Adrenal gland (tissue), 12 donors: Measurements from ENCODE around the gene KLF3. TPM values are rescaled to one million over a fixed set of nuclear protein-coding genes. Genes with fewer than 3 reads are reported as not detected.

Experiments used
- DNase-seq, 7 donors: peaks; one replicate each; pipeline ENCODE4 v3.0.0-alpha.2; 2019 to 2020
- H3K27ac ChIP-seq, 5 donors: fragments of 200-600 bp; sonication (generic) in 4 of 5; 1 replicate in 3 of 5; 2 replicates in 2 of 5; pipeline versions ENCODE4 v1.5.1 to v1.8.0; 2016 to 2020; ENCODE audit warnings: mild to moderate bottlenecking in 1 of 5
- H3K27me3 ChIP-seq: fragments of 200-600 bp; 2 replicates; pipeline ENCODE4 v1.8.0; 2021
- H3K36me3 ChIP-seq, 2 donors: fragments of 200-600 bp; replicated peaks in 1 of 2; 1 replicate in 1 of 2; 2 replicates in 1 of 2; pipeline versions ENCODE4 v1.5.1 to v1.8.0; 2018 to 2022
- H3K4me1 ChIP-seq, 2 donors: fragments of 200-600 bp; replicated peaks in 1 of 2; 1 replicate in 1 of 2; 2 replicates in 1 of 2; pipeline versions ENCODE4 v1.5.1 to v1.8.0; 2018 to 2021
- H3K4me3 ChIP-seq, 4 donors: fragments of 200-600 bp; sonication (generic) in 3 of 4; one replicate each; pipeline ENCODE4 v1.5.1; 2016 to 2018
- H3K9me3 ChIP-seq, 3 donors: fragments of 200-600 bp; sonication (generic) in 1 of 3; replicated peaks in 1 of 3; 1 replicate in 2 of 3; 2 replicates in 1 of 3; pipeline versions ENCODE4 v1.5.1 to v1.8.0; 2016 to 2021
- POLR2A ChIP-seq, 2 donors: fragments of 450-650 bp; IDR thresholded peaks; one replicate each; pipeline ENCODE4 v1.6.1; 2017; ENCODE audit warnings: antibody characterized with exemption in 2 of 2, mild to moderate bottlenecking in 2 of 2, moderate library complexity in 1 of 2
- WGBS, 4 donors: extraction: QIAGEN DNeasy Blood & Tissue Kit in 2 of 4; methylation state at CpG; one replicate each; pipeline versions ENCODE4 v1.1.5 to v1.1.7; 2013 to 2017; 5-methylcytosine and 5-hydroxymethylcytosine counted together
- intact Hi-C, 2 donors: fragments of 100-400 bp; cut with DNase I; formaldehyde crosslinking; loops; one replicate each; pipeline versions ENCODE4 v1.14.1 to v1.15.0; 2022 to 2023
- polyA plus RNA-seq, 3 donors: library from polyadenylated mRNA; stranded (reverse); fragments of 200-250 nt in 2 of 3; fragments of 350-450 nt in 1 of 3; fragmentation: Illumina TruSeq in 1 of 3; extraction: RNeasy Lipid Tissue Mini Kit (QIAGEN cat#74804) in 1 of 3; gene quantifications; one replicate each; pipeline ENCODE4 v1.2.3, GENCODE V29; 2013 to 2014
- total RNA-seq, 9 donors: library from RNA; depleted of rRNA in 4 of 9; stranded (reverse); fragments of >200 nt in 4 of 9; fragments of 120-200 nt in 1 of 9; fragmentation: NEBNext Ultra II Directional in 1 of 9; extraction: Animal tissue kit (Norgen Biotek cat#: 25700) in 1 of 9; gene quantifications; one replicate each; pipeline versions ENCODE4 v1.1.0 to v1.2.4, GENCODE V29; 2013 to 2023
- TF ChIP-seq, protein P1 (sequence below), 6 experiments: fragments of 450-650 bp in 4 of 6; fragments of 200-600 bp in 2 of 6; sonication (generic) in 1 of 6; IDR thresholded peaks; 1 replicate in 5 of 6; 2 replicates in 1 of 6; pipeline versions ENCODE4 v1.5.1 to v1.8.0; 2016 to 2021; ENCODE audit warnings: antibody characterized with exemption in 6 of 6, mild to moderate bottlenecking in 2 of 6, moderate library complexity in 1 of 6
- donor health status: healthy with polysubstance abuse.
- donor health status: Bipolar disorder and iron deficiency.
- donor health status: DM: yes; HTN: yes; CAD: no.
- donor health status: DM: no; HTN: no; CAD: no.
- donor health status: DM: no; HTN: no; CAD: no.
- donor health status: DM: yes; HTN: yes; CAD: no.

The KLF3 gene
- total and polyA plus RNA-seq, 12 donors: 10.1 to 45.7 (median 38.0) TPM

DNA sequence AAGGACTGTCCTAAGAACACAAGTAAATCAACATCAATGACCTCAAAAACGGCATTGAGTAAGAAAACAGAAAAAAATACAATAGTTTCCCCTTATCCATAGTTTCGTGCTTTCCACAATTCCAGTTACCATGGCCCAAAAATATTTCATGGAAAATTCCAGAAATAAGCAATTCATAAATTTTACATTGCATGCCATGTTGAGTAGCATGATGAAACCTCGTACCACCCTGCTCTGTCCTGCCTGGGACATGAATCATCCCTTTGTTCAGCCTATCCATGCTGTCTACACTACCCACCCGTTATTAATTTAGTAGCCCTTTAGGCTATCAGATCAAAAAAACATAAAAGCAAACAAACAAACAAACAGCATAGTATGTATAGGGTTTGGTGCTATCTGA is 51.1 kb downstream of the KLF3 start:
- no peaks in the 10 kb centered on the region for H3K4me1 ChIP-seq
- no peaks in the 10 kb centered on the region for H3K27me3 ChIP-seq
- TF ChIP-seq, protein P1, sequence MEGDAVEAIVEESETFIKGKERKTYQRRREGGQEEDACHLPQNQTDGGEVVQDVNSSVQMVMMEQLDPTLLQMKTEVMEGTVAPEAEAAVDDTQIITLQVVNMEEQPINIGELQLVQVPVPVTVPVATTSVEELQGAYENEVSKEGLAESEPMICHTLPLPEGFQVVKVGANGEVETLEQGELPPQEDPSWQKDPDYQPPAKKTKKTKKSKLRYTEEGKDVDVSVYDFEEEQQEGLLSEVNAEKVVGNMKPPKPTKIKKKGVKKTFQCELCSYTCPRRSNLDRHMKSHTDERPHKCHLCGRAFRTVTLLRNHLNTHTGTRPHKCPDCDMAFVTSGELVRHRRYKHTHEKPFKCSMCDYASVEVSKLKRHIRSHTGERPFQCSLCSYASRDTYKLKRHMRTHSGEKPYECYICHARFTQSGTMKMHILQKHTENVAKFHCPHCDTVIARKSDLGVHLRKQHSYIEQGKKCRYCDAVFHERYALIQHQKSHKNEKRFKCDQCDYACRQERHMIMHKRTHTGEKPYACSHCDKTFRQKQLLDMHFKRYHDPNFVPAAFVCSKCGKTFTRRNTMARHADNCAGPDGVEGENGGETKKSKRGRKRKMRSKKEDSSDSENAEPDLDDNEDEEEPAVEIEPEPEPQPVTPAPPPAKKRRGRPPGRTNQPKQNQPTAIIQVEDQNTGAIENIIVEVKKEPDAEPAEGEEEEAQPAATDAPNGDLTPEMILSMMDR (IDR thresholded peaks at IDR 0.05): no peak
- TF ChIP-seq POLR2A (IDR thresholded peaks at IDR 0.05): no peak
- H3K27ac ChIP-seq: no peak overlapping the region
- WGBS, 4 donors: 59 to 68% (median 60%) methylated on average over 4 of the region's 4 CpGs
- intact Hi-C loops: no loop called here
- no peaks in the 10 kb centered on the region for H3K9me3 ChIP-seq
- no peak for DNase-seq
- H3K4me3 ChIP-seq: no peak overlapping the region
- H3K36me3 ChIP-seq: no peaks in the 10 kb centered on the region

DNA sequence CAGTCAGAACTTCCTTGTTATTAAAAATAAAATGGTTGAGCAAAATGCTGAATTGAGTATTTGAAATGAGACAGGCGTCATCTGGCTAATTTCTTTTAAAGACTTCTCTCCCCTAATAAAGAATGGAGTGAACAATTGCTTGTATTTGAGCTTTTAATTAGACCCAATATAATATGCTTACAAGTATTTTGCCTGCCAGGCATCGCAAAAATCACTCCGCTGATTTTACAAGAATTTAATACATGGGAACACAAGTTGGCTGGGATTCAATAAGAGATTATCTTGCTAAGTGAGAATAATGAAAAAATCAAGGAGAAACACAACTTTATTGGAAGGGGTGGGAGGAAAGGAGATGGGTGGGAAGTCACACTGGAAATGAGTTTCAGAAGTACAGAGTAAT is 52.3 kb downstream of the KLF3 start:
- Histone ChIP-seq H3K36me3 (no peaks in the 10 kb centered on the region), H3K4me3 (no peak overlapping the region), H3K9me3 (no peaks in the 10 kb centered on the region), H3K4me1 (no peaks in the 10 kb centered on the region), H3K27me3 (no peaks in the 10 kb centered on the region), H3K27ac (no peak overlapping the region)
- no peak for TF ChIP-seq POLR2A (IDR thresholded peaks at IDR 0.05)
- TF ChIP-seq, protein P1 (IDR thresholded peaks at IDR 0.05): no peak
- DNase-seq: no peak
- intact Hi-C loops: no loop called here
- 75 to 91% (median 86%) methylated on average over 3 of the region's 3 CpGs for WGBS, 4 donors

DNA sequence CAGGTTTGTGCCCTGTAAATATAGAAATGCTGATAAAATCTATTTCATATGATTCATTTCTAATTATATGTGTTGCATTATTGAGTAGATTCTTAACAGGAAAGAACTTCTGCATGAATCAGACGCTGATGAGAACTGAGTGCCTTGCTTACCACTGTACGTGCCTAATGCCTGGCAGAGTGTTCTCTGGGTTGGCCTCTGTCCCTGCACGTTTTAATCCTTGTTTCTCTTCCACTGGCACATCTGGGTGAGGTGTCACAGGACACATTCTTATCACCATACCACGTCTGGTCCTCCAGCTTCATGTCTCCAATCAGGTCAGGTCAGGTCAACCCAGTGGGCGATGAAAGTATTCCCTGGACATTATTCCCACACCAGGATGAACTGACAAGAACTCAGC is 53.6 kb downstream of the KLF3 start:
- Histone ChIP-seq H3K27ac (no peak overlapping the region), H3K9me3 (no peaks in the 10 kb centered on the region), H3K27me3 (no peaks in the 10 kb centered on the region), H3K36me3 (no peaks in the 10 kb centered on the region), H3K4me3 (no peak overlapping the region), H3K4me1 (no peaks in the 10 kb centered on the region)
- DNase-seq: peak in 1 of 7 donors; percentile 55
- WGBS, 4 donors: 67 to 73% (median 71%) methylated on average over 5 of the region's 5 CpGs
- intact Hi-C loops: no loop called here
- no peak for TF ChIP-seq POLR2A (IDR thresholded peaks at IDR 0.05)
- TF ChIP-seq, protein P1 (IDR thresholded peaks at IDR 0.05): no peak

DNA sequence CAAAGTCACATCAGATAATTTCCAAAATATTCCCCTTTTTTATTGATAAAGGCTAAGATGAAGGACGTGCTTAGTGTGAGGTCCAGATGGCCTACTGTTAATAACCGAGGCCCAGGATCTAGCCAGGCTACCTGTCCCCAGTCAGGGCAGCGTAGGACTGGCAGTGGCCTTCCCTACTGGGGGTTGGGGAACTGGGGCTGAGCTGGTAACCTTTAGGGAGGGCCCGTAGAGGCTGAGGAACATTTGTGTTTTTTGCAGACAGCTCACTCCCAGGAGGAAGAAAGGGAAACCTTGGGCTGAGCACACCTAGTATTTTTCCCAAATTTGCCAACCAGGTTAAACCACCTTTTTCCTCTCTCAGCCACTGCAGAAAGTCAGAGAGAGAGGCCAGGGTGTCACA is 59.1 kb downstream of the KLF3 start:
- DNase-seq: no peak
- Histone ChIP-seq H3K27ac (no peak overlapping the region), H3K4me1 (no peaks in the 10 kb centered on the region), H3K4me3 (no peak overlapping the region), H3K36me3 (no peaks in the 10 kb centered on the region), H3K9me3 (no peaks in the 10 kb centered on the region), H3K27me3 (no peaks in the 10 kb centered on the region)
- intact Hi-C loops: no loop called here
- WGBS, 4 donors: 79 to 96% (median 91%) methylated on average over 4 of the region's 4 CpGs
- TF ChIP-seq POLR2A (IDR thresholded peaks at IDR 0.05): no peak
- TF ChIP-seq, protein P1 (IDR thresholded peaks at IDR 0.05): no peak
